Measurements from ENCODE around the gene INTS1. TPM values are rescaled to one million over a fixed set of nuclear protein-coding genes. Genes with fewer than 3 reads are reported as not detected.
"Not testable (repeated sequence)": the region's sequence is repeated elsewhere in the genome, so short reads cannot be mapped to it uniquely, and the experiment has no call there.

Gene INTS1
- total RNA-seq, 2 donors from 2014 or later, result 66.3 to 72.9 TPM

GRCh38 chr7:1525409-1525808 lies 21.2 kb upstream of the INTS1 start:
- no peaks in the 10 kb centered on the region for H3K36me3 ChIP-seq (replicated peaks in 1 of 2; ENCODE audit: insufficient read depth in 1 of 2, low read depth in 2 of 2)
- H3K4me1 ChIP-seq, result peaks cover 5% of the 10 kb centered on the region
- DNase-seq, result no peak
- no peaks in the 10 kb centered on the region for H3K27me3 ChIP-seq
- 82 to 86% methylated on average over 6 of the region's 6 CpGs for WGBS, 2 donors
- H3K4me3 ChIP-seq, result no peak overlapping the region
- H3K9me3 ChIP-seq, result no peaks in the 10 kb centered on the region
- no peak for ATAC-seq
- intact Hi-C loops (cut with DNase I), result no loop called here
- TF ChIP-seq POLR2A (IDR thresholded peaks at IDR 0.05) (no peak), CTCF (IDR thresholded peaks at IDR 0.05) (no peak)
- H3K27ac ChIP-seq, result no peak overlapping the region

- Histone ChIP-seq H3K27me3 (no peaks in the 10 kb centered on the region), H3K36me3 (replicated peaks in 1 of 2; ENCODE audit: insufficient read depth in 1 of 2, low read depth in 2 of 2) (no peaks in the 10 kb centered on the region), H3K4me3 (no peak overlapping the region), H3K27ac (no peak overlapping the region), H3K4me1 (no peaks in the 10 kb centered on the region), H3K9me3 (peaks cover 0 to 3% (median 0%) of the 10 kb centered on the region in 3 donors)
- TF ChIP-seq CTCF (IDR thresholded peaks at IDR 0.05), result no peak
- TF ChIP-seq POLR2A (IDR thresholded peaks at IDR 0.05), result no peak
- 70 to 75% methylated on average over 3 to 17 of the region's 17 CpGs for WGBS, 2 donors
- intact Hi-C loops (cut with DNase I), result no loop called here
- DNase-seq (no peak), ATAC-seq (no peak)
Measured at GRCh38 chr7:1523844-1524243, 19.7 kb upstream of the INTS1 start.

- no peak for DNase-seq
- intact Hi-C loops (cut with DNase I), result no loop called here
Measured at GRCh38 chr7:1523208-1523607, 19.0 kb upstream of the INTS1 start.

GRCh38 chr7:1521456-1521855 lies 17.3 kb upstream of the INTS1 start:
- no peak for TF ChIP-seq CTCF (IDR thresholded peaks at IDR 0.05)
- TF ChIP-seq POLR2A (IDR thresholded peaks at IDR 0.05), result no peak
- H3K36me3 ChIP-seq (replicated peaks in 1 of 2; ENCODE audit: insufficient read depth in 1 of 2, low read depth in 2 of 2), result no peaks in the 10 kb centered on the region
- no peak for ATAC-seq
- 77 to 89% methylated on average over 11 of the region's 11 CpGs for WGBS, 2 donors
- peaks cover 5% of the 10 kb centered on the region for H3K4me1 ChIP-seq
- peaks cover 0 to 3% (median 0%) of the 10 kb centered on the region in 3 donors for H3K9me3 ChIP-seq
- no peak for DNase-seq
- H3K4me3 ChIP-seq, result no peak overlapping the region
- no peak overlapping the region for H3K27ac ChIP-seq
- H3K27me3 ChIP-seq, result no peaks in the 10 kb centered on the region
- intact Hi-C loops (cut with DNase I), result no loop called here

More at GRCh38 chr7:1523208-1523607, 19.0 kb upstream of the INTS1 start:
- no peaks in the 10 kb centered on the region for H3K4me1 ChIP-seq
- no peak overlapping the region for H3K27ac ChIP-seq
- peaks cover 0 to 3% (median 0%) of the 10 kb centered on the region in 3 donors for H3K9me3 ChIP-seq
- no peaks in the 10 kb centered on the region for H3K27me3 ChIP-seq
- TF ChIP-seq POLR2A (IDR thresholded peaks at IDR 0.05) (no peak), CTCF (IDR thresholded peaks at IDR 0.05) (no peak)
- no peak for ATAC-seq
- H3K36me3 ChIP-seq (replicated peaks in 1 of 2; ENCODE audit: insufficient read depth in 1 of 2, low read depth in 2 of 2), result no peaks in the 10 kb centered on the region
- WGBS, 2 donors, result 54 to 71% methylated on average over 1 to 12 of the region's 13 CpGs
- H3K4me3 ChIP-seq, result no peak overlapping the region

GRCh38 chr7:1520539-1521234 lies 16.5 kb upstream of the INTS1 start:
- Histone ChIP-seq H3K27me3 (no peaks in the 10 kb centered on the region), H3K27ac (no peak overlapping the region), H3K4me3 (no peak overlapping the region), H3K36me3 (replicated peaks in 1 of 2; ENCODE audit: insufficient read depth in 1 of 2, low read depth in 2 of 2) (no peaks in the 10 kb centered on the region), H3K9me3 (peaks cover 0 to 3% (median 0%) of the 10 kb centered on the region in 3 donors), H3K4me1 (peaks cover 7% of the 10 kb centered on the region)
- ATAC-seq, result no peak
- peak in 1 of 4 donors; percentile 11 for DNase-seq
- WGBS, 2 donors, result 78 to 80% methylated on average over 26 to 27 of the region's 27 CpGs
- intact Hi-C loops (cut with DNase I), result no loop called here
- TF ChIP-seq CTCF (IDR thresholded peaks at IDR 0.05), result no peak
- TF ChIP-seq POLR2A (IDR thresholded peaks at IDR 0.05), result no peak

- H3K27me3 ChIP-seq; DNase-seq; H3K36me3 ChIP-seq (replicated peaks in 1 of 2; ENCODE audit: insufficient read depth in 1 of 2, low read depth in 2 of 2); H3K9me3 ChIP-seq; H3K4me1 ChIP-seq; intact Hi-C loops (cut with DNase I); H3K27ac ChIP-seq; H3K4me3 ChIP-seq; ATAC-seq: not testable (repeated sequence)
- 89 to 92% methylated on average over 12 of the region's 12 CpGs for WGBS, 2 donors
Measured at GRCh38 chr7:1519322-1519922, 15.2 kb upstream of the INTS1 start.
